IMR-90 (cell line): ENCODE data around the gene CRACDL. TPM values are rescaled to one million over a fixed set of nuclear protein-coding genes. Genes with fewer than 3 reads are reported as not detected.

Experiments
- ATAC-seq: fragments of 200-7000 bp; cut with Tn5 transposase; 2 replicates; pipeline ENCODE4 v1.9.1; 2020; ENCODE audit warnings: low read depth, mild to moderate bottlenecking, moderate library complexity
- BruUV-seq: library from RNA; stranded (reverse); fragments of 400-500 nt; replicated peaks from 2 replicates; lab custom pipeline; 2021; lab: Mats Ljungman, UMichigan
- CTCF ChIA-PET: fragments of 300-600 bp; formaldehyde crosslinking; extraction: SDS; loops from one replicate; lab custom pipeline; 2021; ENCODE audit warnings: antibody characterized with exemption; lab: Yijun Ruan, JAX
- POLR2A ChIA-PET: fragments of 300-600 bp; sonication (Branson Sonifier 250); formaldehyde crosslinking; loops from one replicate; lab custom pipeline; 2022; ENCODE audit warnings: antibody characterized with exemption; ENCODE audit not compliant: unreplicated experiment; lab: Charles Lee
- DNase-seq: peaks from one replicate; pipeline ENCODE4 v3.0.0; 2013
- H2AFZ ChIP-seq: replicated peaks from 2 replicates; pipeline ENCODE3; 2013; ENCODE audit warnings: low read length, mild to moderate bottlenecking; ENCODE audit not compliant: poor library complexity
- H2AK5ac ChIP-seq: 2 replicates; pipeline ENCODE4 v1.6.1; 2013; ENCODE audit warnings: low read depth, low read length, inconsistent platforms
- H2AK9ac ChIP-seq: replicated peaks from 2 replicates; pipeline ENCODE3; 2013; ENCODE audit warnings: mild to moderate bottlenecking, low read depth, low read length, moderate library complexity; ENCODE audit not compliant: poor library complexity
- H2BK120ac ChIP-seq: 2 replicates; pipeline ENCODE4 v1.6.1; 2013; ENCODE audit warnings: low read depth, low read length, inconsistent platforms
- H2BK15ac ChIP-seq: 3 replicates; pipeline ENCODE4 v1.6.1; 2013; ENCODE audit warnings: low read depth, low read length, inconsistent platforms
- H2BK20ac ChIP-seq: 2 replicates; pipeline ENCODE4 v1.6.1; 2013; ENCODE audit warnings: low read depth, mild to moderate bottlenecking, inconsistent platforms, low read length, moderate library complexity
- H2BK5ac ChIP-seq: 2 replicates; pipeline ENCODE4 v1.6.1; 2013; ENCODE audit warnings: mild to moderate bottlenecking, low read depth, low read length, inconsistent platforms; ENCODE audit not compliant: poor library complexity, severe bottlenecking
- H3K14ac ChIP-seq: replicated peaks from 2 replicates; pipeline ENCODE4 v1.6.1; 2013; ENCODE audit warnings: low read depth, low read length, inconsistent platforms
- H3K18ac ChIP-seq: 2 replicates; pipeline ENCODE4 v1.6.1; 2013; ENCODE audit warnings: low read depth, low read length, control low read depth
- H3K23ac ChIP-seq: 2 replicates; pipeline ENCODE4 v1.6.1; 2013; ENCODE audit warnings: low read depth, low read length, inconsistent platforms
- H3K27ac ChIP-seq: 2 replicates; pipeline ENCODE4 v1.5.1; 2013; ENCODE audit warnings: mild to moderate bottlenecking, control low read depth, low read length; ENCODE audit not compliant: insufficient read depth
- H3K27me3 ChIP-seq: 2 replicates; pipeline ENCODE4 v1.6.1; 2013; ENCODE audit warnings: low read length; ENCODE audit not compliant: control insufficient read depth, insufficient read depth
- H3K36me3 ChIP-seq: 2 replicates; pipeline ENCODE4 v1.6.1; 2013; ENCODE audit warnings: low read length, mixed read lengths; ENCODE audit not compliant: control insufficient read depth, insufficient read depth
- H3K4ac ChIP-seq: 2 replicates; pipeline ENCODE4 v1.6.1; 2013; ENCODE audit warnings: low read depth, low read length, inconsistent platforms
- H3K4me1 ChIP-seq: 2 replicates; pipeline ENCODE4 v1.6.1; 2013; ENCODE audit warnings: low read length, mixed read lengths; ENCODE audit not compliant: control insufficient read depth, insufficient read depth
- H3K4me2 ChIP-seq: 2 replicates; pipeline ENCODE4 v1.6.1; 2013; ENCODE audit warnings: low read depth, mild to moderate bottlenecking, control low read depth, low read length, moderate library complexity
- H3K4me3 ChIP-seq: 2 replicates; pipeline ENCODE4 v1.5.1; 2013; ENCODE audit warnings: low read depth, mild to moderate bottlenecking, control low read depth, low read length, moderate library complexity; ENCODE audit not compliant: insufficient read depth
- H3K56ac ChIP-seq: 2 replicates; pipeline ENCODE4 v1.6.1; 2013; ENCODE audit warnings: low read length, inconsistent platforms; ENCODE audit not compliant: insufficient read depth; ENCODE audit errors: extremely low read depth
- H3K79me1 ChIP-seq, 2 experiments: 2 replicates each; pipeline ENCODE4 v1.6.1; 2013; ENCODE audit warnings: low read length in 2 of 2, inconsistent platforms in 1 of 2, low read depth in 1 of 2
- H3K9ac ChIP-seq: 2 replicates; pipeline ENCODE4 v1.6.1; 2013; ENCODE audit warnings: low read depth, low read length, control low read depth
- H3K9me1 ChIP-seq: 2 replicates; pipeline ENCODE4 v1.6.1; 2013; ENCODE audit warnings: low read length, inconsistent platforms; ENCODE audit not compliant: insufficient read depth
- H3K9me3 ChIP-seq: 2 replicates; pipeline ENCODE4 v1.6.1; 2013; ENCODE audit warnings: low read length; ENCODE audit not compliant: control insufficient read depth, insufficient read depth
- H4K20me1 ChIP-seq: 2 replicates; pipeline ENCODE4 v1.6.1; 2013; ENCODE audit warnings: low read length, inconsistent platforms; ENCODE audit not compliant: insufficient read depth
- H4K5ac ChIP-seq: 2 replicates; pipeline ENCODE4 v1.6.1; 2013; ENCODE audit warnings: mild to moderate bottlenecking, low read depth, low read length, control low read depth
- H4K8ac ChIP-seq, 2 experiments: 2 replicates each; pipeline ENCODE4 v1.6.1; 2013; ENCODE audit warnings: low read depth in 2 of 2, low read length in 2 of 2, control low read depth in 1 of 2, inconsistent platforms in 1 of 2
- H4K91ac ChIP-seq: 2 replicates; pipeline ENCODE4 v1.6.1; 2013; ENCODE audit warnings: low read depth, low read length, inconsistent platforms; ENCODE audit not compliant: insufficient read depth
- BHLHE40 ChIP-seq: fragments of 150-350 bp; IDR thresholded peaks from 2 replicates; pipeline ENCODE4 v1.6.1; 2016; ENCODE audit warnings: mild to moderate bottlenecking, low read depth, low read length
- CEBPB ChIP-seq: IDR thresholded peaks from 2 replicates; pipeline ENCODE4 v1.6.1; 2012; ENCODE audit warnings: low read depth, low read length, improper control_type of control experiment
- FOS ChIP-seq: fragments of 150-350 bp; IDR thresholded peaks from 2 replicates; pipeline ENCODE4 v1.6.1; 2016; ENCODE audit warnings: low read depth, low read length
- MAFK ChIP-seq: IDR thresholded peaks from 2 replicates; pipeline ENCODE4 v1.6.1; 2012; ENCODE audit warnings: low read depth, low read length, improper control_type of control experiment
- MAZ ChIP-seq: IDR thresholded peaks from 2 replicates; pipeline ENCODE4 v1.6.1; 2012; ENCODE audit warnings: low read depth, mild to moderate bottlenecking, low read length, improper control_type of control experiment, moderate library complexity, borderline replicate concordance
- MXI1 ChIP-seq: IDR thresholded peaks from 2 replicates; pipeline ENCODE4 v1.6.1; 2012; ENCODE audit warnings: low read depth, mild to moderate bottlenecking, low read length, moderate library complexity, borderline replicate concordance
- POLR2A ChIP-seq: IDR thresholded peaks from 2 replicates; pipeline ENCODE4 v1.6.1; 2012; ENCODE audit warnings: mild to moderate bottlenecking, low read depth, low read length
- RAD21 ChIP-seq: IDR thresholded peaks from 2 replicates; pipeline ENCODE4 v1.6.1; 2012; ENCODE audit warnings: low read length, improper control_type of control experiment
- RCOR1 ChIP-seq: IDR thresholded peaks from 2 replicates; pipeline ENCODE4 v1.6.1; 2012; ENCODE audit warnings: mild to moderate bottlenecking, low read length, improper control_type of control experiment; ENCODE audit not compliant: insufficient replicate concordance
- RFX5 ChIP-seq: IDR thresholded peaks from 2 replicates; pipeline ENCODE4 v1.8.0; 2012; ENCODE audit warnings: low read depth, mild to moderate bottlenecking, low read length, moderate library complexity
- SMC3 ChIP-seq: fragments of 150-350 bp; IDR thresholded peaks from 2 replicates; pipeline ENCODE4 v1.6.1; 2016; ENCODE audit warnings: low read depth, mild to moderate bottlenecking, antibody characterized with exemption, low read length, moderate library complexity
- WGBS, 2 experiments: methylation state at CpG; one replicate each; pipeline versions ENCODE4 v1.1.5 to v1.1.7; 2013; ENCODE audit warnings: missing lambda C conversion rate in 2 of 2; ENCODE audit not compliant: insufficient read length in 1 of 2; ENCODE audit errors: extremely low coverage in 2 of 2; 5-methylcytosine and 5-hydroxymethylcytosine counted together
- dilution Hi-C: fragments of 300-500 bp; cut with HindIII; formaldehyde crosslinking; loops from one replicate; pipeline ENCODE4 v1.14.3; 2018; ENCODE audit warnings: low sequenced_read_pairs; ENCODE audit not compliant: unreplicated experiment
- in situ Hi-C: fragments of 300-500 bp; cut with MboI; formaldehyde crosslinking; loops from 3 replicates; pipeline ENCODE4 v1.14.3; 2019; ENCODE audit warnings: low sequenced_read_pairs, inconsistent platforms, mixed read lengths
- intact Hi-C: fragments of 100-400 bp; cut with micrococcal nuclease; formaldehyde crosslinking; loops from 2 replicates; pipeline ENCODE4 v1.10.0; 2022
- polyA plus RNA-seq, 3 experiments: library from polyadenylated mRNA; depleted of rRNA; stranded (reverse); fragments of >200 nt; gene quantifications; 2 replicates each; pipeline ENCODE4 v1.2.3, GENCODE V29; 2012; ENCODE audit warnings: low replicate concordance in 1 of 3
- total RNA-seq: library from RNA; depleted of rRNA; stranded (reverse); fragments of >200 nt; gene quantifications from 2 replicates; pipeline ENCODE4 v1.2.3, GENCODE V29; 2012
- TF ChIP-seq, protein P1 (sequence below): conservative IDR thresholded peaks from 2 replicates; pipeline ENCODE4 v1.5.1; 2012; ENCODE audit warnings: mild to moderate bottlenecking, low read depth, low read length, improper control_type of control experiment

CRACDL gene
- total and polyA plus RNA-seq, 2 of the 4 experiments (the other 2 are of a cell fraction) = not detected

DNA sequence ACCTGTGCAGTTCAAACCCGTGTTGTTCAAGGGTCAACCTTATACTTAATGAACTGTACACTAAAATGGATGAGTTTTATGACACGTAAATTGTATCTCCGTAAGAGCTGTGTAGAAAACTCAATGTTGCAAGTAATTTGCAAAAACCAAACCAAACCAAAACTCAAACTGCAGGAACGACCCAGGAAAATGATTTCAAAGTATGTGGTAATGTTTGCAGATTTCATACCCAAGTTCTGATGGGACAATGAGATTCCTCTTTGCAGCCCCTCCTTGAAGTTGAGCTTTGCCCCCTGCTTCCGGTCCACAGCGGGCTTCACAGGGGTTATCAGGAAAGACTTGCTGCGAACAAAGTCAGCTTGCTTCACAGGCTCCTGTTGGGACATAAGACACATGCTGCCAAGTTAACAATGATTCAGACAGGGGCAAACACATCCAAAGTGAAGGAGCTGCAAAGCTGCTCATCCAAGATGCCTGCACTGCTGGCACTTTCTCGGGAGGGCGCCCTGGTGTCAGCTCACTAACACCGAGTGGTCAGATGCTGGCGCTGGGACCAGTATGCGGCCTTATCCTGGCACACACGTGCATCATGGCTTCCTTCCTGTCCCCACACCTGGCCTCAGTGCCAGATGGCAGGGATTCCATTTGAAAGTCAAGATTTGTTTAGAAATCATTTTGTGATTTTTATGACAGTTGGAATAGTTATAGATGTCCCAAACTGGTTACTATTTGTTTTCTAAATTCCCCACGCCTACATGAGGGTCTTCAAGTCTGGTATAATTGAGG is 139.9 kb downstream of the CRACDL start:
- Histone ChIP-seq H2BK20ac (no peak overlapping the region), H4K8ac (no peak overlapping the region), H3K36me3 (no peaks in the 10 kb centered on the region), H2BK15ac (no peak overlapping the region), H4K5ac (no peak overlapping the region), H2BK5ac (no peak overlapping the region), H3K14ac (no peak overlapping the region), H2BK120ac (no peak overlapping the region), H2AFZ (no peak overlapping the region), H3K23ac (no peak overlapping the region), H3K9me3 (no peaks in the 10 kb centered on the region), H3K4me1 (no peaks in the 10 kb centered on the region), H3K27ac (no peak overlapping the region), H4K91ac (no peak overlapping the region), H3K4me2 (no peak overlapping the region), H3K79me1 (no peaks in the 10 kb centered on the region), H2AK5ac (no peak overlapping the region), H3K4me3 (no peak overlapping the region), H3K27me3 (peaks cover 9% of the 10 kb centered on the region), H3K9me1 (no peaks in the 10 kb centered on the region), H3K4ac (no peak overlapping the region), H4K20me1 (no peaks in the 10 kb centered on the region), H3K56ac (no peak overlapping the region), H3K18ac (no peak overlapping the region), H2AK9ac (no peak overlapping the region), H3K9ac (no peak overlapping the region)
- TF ChIP-seq RAD21 (no peak), CEBPB (no peak), BHLHE40 (no peak), MXI1 (no peak), MAZ (no peak), MAFK (no peak), RFX5 (no peak), SMC3 (no peak), RCOR1 (no peak), POLR2A (no peak), FOS (no peak)
- TF ChIP-seq, protein P1, sequence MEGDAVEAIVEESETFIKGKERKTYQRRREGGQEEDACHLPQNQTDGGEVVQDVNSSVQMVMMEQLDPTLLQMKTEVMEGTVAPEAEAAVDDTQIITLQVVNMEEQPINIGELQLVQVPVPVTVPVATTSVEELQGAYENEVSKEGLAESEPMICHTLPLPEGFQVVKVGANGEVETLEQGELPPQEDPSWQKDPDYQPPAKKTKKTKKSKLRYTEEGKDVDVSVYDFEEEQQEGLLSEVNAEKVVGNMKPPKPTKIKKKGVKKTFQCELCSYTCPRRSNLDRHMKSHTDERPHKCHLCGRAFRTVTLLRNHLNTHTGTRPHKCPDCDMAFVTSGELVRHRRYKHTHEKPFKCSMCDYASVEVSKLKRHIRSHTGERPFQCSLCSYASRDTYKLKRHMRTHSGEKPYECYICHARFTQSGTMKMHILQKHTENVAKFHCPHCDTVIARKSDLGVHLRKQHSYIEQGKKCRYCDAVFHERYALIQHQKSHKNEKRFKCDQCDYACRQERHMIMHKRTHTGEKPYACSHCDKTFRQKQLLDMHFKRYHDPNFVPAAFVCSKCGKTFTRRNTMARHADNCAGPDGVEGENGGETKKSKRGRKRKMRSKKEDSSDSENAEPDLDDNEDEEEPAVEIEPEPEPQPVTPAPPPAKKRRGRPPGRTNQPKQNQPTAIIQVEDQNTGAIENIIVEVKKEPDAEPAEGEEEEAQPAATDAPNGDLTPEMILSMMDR = no peak
- intact Hi-C loops (no loop called here), in situ Hi-C loops (no loop called here), dilution Hi-C loops (no loop called here)
- ChIA-PET POLR2A (no interaction called here), CTCF (no interaction called here)
- BruUV-seq = no TSS peak
- ATAC-seq (no peak), DNase-seq (no peak)
- WGBS, 2 experiments = 55% methylated on average over 4 of the region's 14 CpGs; no CpG with 5 or more reads in 1 of the 2 experiments
